Panc1 (cell line): ENCODE data around the gene GRIA4. TPM values are rescaled to one million over a fixed set of nuclear protein-coding genes. Genes with fewer than 3 reads are reported as not detected.

ENCODE experiments used
- ATAC-seq: fragments of 200-7000 bp; cut with Tn5 transposase; 2 replicates; pipeline ENCODE4 v1.9.1; 2020; ENCODE audit warnings: mild to moderate bottlenecking, moderate library complexity
- BruUV-seq: library from RNA; stranded (reverse); fragments of 400-500 nt; replicated peaks from 2 replicates; lab custom pipeline; 2021; lab: Mats Ljungman, UMichigan
- CTCF ChIA-PET: fragments of 300-600 bp; sonication (Branson Sonifier 250); formaldehyde crosslinking; loops from one replicate; lab custom pipeline; 2022; ENCODE audit warnings: antibody characterized with exemption; lab: Charles Lee
- POLR2A ChIA-PET: fragments of 300-600 bp; sonication (Branson Sonifier 250); formaldehyde crosslinking; loops from one replicate; lab custom pipeline; 2022; ENCODE audit warnings: antibody characterized with exemption; lab: Charles Lee
- DNase-seq: peaks from one replicate; pipeline ENCODE4 v3.0.0-alpha.2; 2010; ENCODE audit warnings: low read depth, low spot score
- H3K27ac ChIP-seq: 2 replicates; pipeline ENCODE4 v1.5.1; 2011; ENCODE audit warnings: mild to moderate bottlenecking, low read length, inconsistent platforms
- H3K27me3 ChIP-seq: fragments of 200-500 bp; sonication (Bioruptor generic); 2 replicates; pipeline ENCODE4 v1.6.0; 2014; ENCODE audit warnings: low read length, inconsistent platforms; ENCODE audit not compliant: control insufficient read depth, insufficient read depth
- H3K36me3 ChIP-seq: fragments of 200-500 bp; sonication (Bioruptor generic); 2 replicates; pipeline ENCODE4 v1.5.1; 2014; ENCODE audit warnings: inconsistent platforms, mild to moderate bottlenecking, low read length, moderate library complexity; ENCODE audit not compliant: control insufficient read depth, insufficient read depth
- H3K4me1 ChIP-seq: 2 replicates; pipeline ENCODE4 v1.5.1; 2011; ENCODE audit warnings: inconsistent platforms, mild to moderate bottlenecking, low read length, moderate library complexity; ENCODE audit not compliant: control insufficient read depth, insufficient read depth
- H3K4me3 ChIP-seq, 2 experiments: 2 replicates each; pipeline ENCODE4 v1.5.1; 2011 to 2012; ENCODE audit warnings: low read depth in 2 of 2, low read length in 2 of 2, mild to moderate bottlenecking in 2 of 2, inconsistent platforms in 1 of 2, moderate library complexity in 1 of 2
- H3K9me3 ChIP-seq: fragments of 200-500 bp; sonication (Bioruptor generic); 2 replicates; pipeline ENCODE4 v1.5.1; 2014; ENCODE audit warnings: low read depth, mild to moderate bottlenecking, inconsistent platforms, low read length, moderate library complexity; ENCODE audit not compliant: control insufficient read depth, insufficient read depth
- CTCF ChIP-seq: fragments of 450-650 bp; IDR thresholded peaks from 2 replicates; pipeline ENCODE4 v1.5.1; 2017; ENCODE audit warnings: mild to moderate bottlenecking
- POLR2AphosphoS5 ChIP-seq: IDR thresholded peaks from 2 replicates; pipeline ENCODE4 v1.6.1; 2012; ENCODE audit warnings: mild to moderate bottlenecking, low read depth, low read length, moderate library complexity
- REST ChIP-seq, 2 experiments: IDR thresholded peaks; 2 replicates each; pipeline ENCODE4 v1.6.1; 2011 to 2012; ENCODE audit warnings: low read depth in 2 of 2, control low read depth in 1 of 2, low read length in 1 of 2, mild to moderate bottlenecking in 1 of 2, moderate library complexity in 1 of 2; ENCODE audit not compliant: insufficient read depth in 1 of 2
- SIN3A ChIP-seq: IDR thresholded peaks from 2 replicates; pipeline ENCODE4 v1.6.1; 2012; ENCODE audit warnings: low read depth, mild to moderate bottlenecking, low read length, moderate library complexity, borderline replicate concordance; ENCODE audit not compliant: insufficient read depth
- TCF7L2 ChIP-seq: IDR thresholded peaks from 2 replicates; pipeline ENCODE4 v1.6.1; 2011; ENCODE audit warnings: mild to moderate bottlenecking, low read depth, low read length, inconsistent platforms
- in situ Hi-C: cut with HindIII; loops from 2 replicates; pipeline ENCODE4 v1.10.0; 2016; ENCODE audit warnings: low sequenced_read_pairs, low pct_unique_long_range_greater_than_20kb
- intact Hi-C: fragments of 100-400 bp; cut with micrococcal nuclease; formaldehyde crosslinking; loops from one replicate; pipeline ENCODE4 v1.10.0; 2022; ENCODE audit not compliant: unreplicated experiment
- total RNA-seq: library from RNA; stranded (reverse); gene quantifications from one replicate; pipeline ENCODE4 v1.2.1, GENCODE V29; 2021; ENCODE audit not compliant: unreplicated experiment

GRIA4 gene
- total RNA-seq, 1 experiment from 2014 or later = not detected

- ChIA-PET POLR2A (no interaction called here), CTCF (no interaction called here)
- no peak for TF ChIP-seq SIN3A
- no peak for TF ChIP-seq CTCF
- no peak for TF ChIP-seq POLR2AphosphoS5
- no peak for TF ChIP-seq REST (IDR thresholded peaks at IDR 0.05; ENCODE audit: insufficient read depth in 1 of 2, low read depth in 2 of 2, low read length in 1 of 2)
- no peak for TF ChIP-seq TCF7L2
- in situ Hi-C loops (no loop called here), intact Hi-C loops (loop anchor here (2.0 to 10.0 kb wide), 2 partner anchors 249 to 345 kb away; partner anchors contain the start of gene GRIA4)
- ATAC-seq = no peak
- no TSS peak for BruUV-seq
- DNase-seq = no peak
- H3K4me1 ChIP-seq = no peaks in the 10 kb centered on the region
- no peak overlapping the region for H3K27ac ChIP-seq
- no peaks in the 10 kb centered on the region for H3K9me3 ChIP-seq
- no peak overlapping the region for H3K4me3 ChIP-seq
- H3K36me3 ChIP-seq = no peaks in the 10 kb centered on the region
- peaks cover 4% of the 10 kb centered on the region; the same call in 1 of the 2 replicates for H3K27me3 ChIP-seq
Measured at GRCh38 chr11:105860105-105860504, 250.2 kb downstream of the GRIA4 start.

- intact Hi-C loops = loop anchor here (2.0 to 10.0 kb wide), 2 partner anchors 250 to 346 kb away; partner anchors contain the start of gene GRIA4
- CTCF ChIA-PET = no interaction called here
- ATAC-seq (no peak), DNase-seq (peak; percentile 18)
- Histone ChIP-seq H3K27me3 (peaks cover 4% of the 10 kb centered on the region; the same call in 1 of the 2 replicates), H3K27ac (no peak overlapping the region), H3K9me3 (no peaks in the 10 kb centered on the region), H3K4me3 (no peak overlapping the region), H3K4me1 (no peaks in the 10 kb centered on the region), H3K36me3 (no peaks in the 10 kb centered on the region)
- in situ Hi-C loops = no loop called here
- POLR2A ChIA-PET = no interaction called here
- TF ChIP-seq CTCF (peak; percentile 78), REST (IDR thresholded peaks at IDR 0.05; ENCODE audit: insufficient read depth in 1 of 2, low read depth in 2 of 2, low read length in 1 of 2) (no peak), POLR2AphosphoS5 (no peak), TCF7L2 (no peak)
- no TSS peak for BruUV-seq
Measured at GRCh38 chr11:105861225-105861624, 251.4 kb downstream of the GRIA4 start.
